HL-60 (cell line): ENCODE results near the gene NHP2.

Source experiments
- POLR2AphosphoS5 ChIP-seq: IDR thresholded peaks from 2 replicates; pipeline ENCODE4 v1.6.1; 2012; ENCODE audit warnings: low read depth
- SPI1 ChIP-seq: IDR thresholded peaks from 2 replicates; pipeline ENCODE4 v1.6.1; 2012; ENCODE audit warnings: low read depth, mild to moderate bottlenecking, borderline replicate concordance
- TF ChIP-seq, protein P1 (sequence below): IDR thresholded peaks from one replicate; pipeline ENCODE4 v1.5.1; 2011; ENCODE audit warnings: low read length, control low read depth, inconsistent platforms; ENCODE audit not compliant: insufficient read depth
- TF ChIP-seq, protein P2 (sequence below): IDR thresholded peaks from 2 replicates; pipeline ENCODE4 v1.6.1; 2012; ENCODE audit warnings: low read depth; ENCODE audit not compliant: insufficient replicate concordance

- TF ChIP-seq, protein P1, sequence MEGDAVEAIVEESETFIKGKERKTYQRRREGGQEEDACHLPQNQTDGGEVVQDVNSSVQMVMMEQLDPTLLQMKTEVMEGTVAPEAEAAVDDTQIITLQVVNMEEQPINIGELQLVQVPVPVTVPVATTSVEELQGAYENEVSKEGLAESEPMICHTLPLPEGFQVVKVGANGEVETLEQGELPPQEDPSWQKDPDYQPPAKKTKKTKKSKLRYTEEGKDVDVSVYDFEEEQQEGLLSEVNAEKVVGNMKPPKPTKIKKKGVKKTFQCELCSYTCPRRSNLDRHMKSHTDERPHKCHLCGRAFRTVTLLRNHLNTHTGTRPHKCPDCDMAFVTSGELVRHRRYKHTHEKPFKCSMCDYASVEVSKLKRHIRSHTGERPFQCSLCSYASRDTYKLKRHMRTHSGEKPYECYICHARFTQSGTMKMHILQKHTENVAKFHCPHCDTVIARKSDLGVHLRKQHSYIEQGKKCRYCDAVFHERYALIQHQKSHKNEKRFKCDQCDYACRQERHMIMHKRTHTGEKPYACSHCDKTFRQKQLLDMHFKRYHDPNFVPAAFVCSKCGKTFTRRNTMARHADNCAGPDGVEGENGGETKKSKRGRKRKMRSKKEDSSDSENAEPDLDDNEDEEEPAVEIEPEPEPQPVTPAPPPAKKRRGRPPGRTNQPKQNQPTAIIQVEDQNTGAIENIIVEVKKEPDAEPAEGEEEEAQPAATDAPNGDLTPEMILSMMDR, result no peak
- TF ChIP-seq, protein P2, sequence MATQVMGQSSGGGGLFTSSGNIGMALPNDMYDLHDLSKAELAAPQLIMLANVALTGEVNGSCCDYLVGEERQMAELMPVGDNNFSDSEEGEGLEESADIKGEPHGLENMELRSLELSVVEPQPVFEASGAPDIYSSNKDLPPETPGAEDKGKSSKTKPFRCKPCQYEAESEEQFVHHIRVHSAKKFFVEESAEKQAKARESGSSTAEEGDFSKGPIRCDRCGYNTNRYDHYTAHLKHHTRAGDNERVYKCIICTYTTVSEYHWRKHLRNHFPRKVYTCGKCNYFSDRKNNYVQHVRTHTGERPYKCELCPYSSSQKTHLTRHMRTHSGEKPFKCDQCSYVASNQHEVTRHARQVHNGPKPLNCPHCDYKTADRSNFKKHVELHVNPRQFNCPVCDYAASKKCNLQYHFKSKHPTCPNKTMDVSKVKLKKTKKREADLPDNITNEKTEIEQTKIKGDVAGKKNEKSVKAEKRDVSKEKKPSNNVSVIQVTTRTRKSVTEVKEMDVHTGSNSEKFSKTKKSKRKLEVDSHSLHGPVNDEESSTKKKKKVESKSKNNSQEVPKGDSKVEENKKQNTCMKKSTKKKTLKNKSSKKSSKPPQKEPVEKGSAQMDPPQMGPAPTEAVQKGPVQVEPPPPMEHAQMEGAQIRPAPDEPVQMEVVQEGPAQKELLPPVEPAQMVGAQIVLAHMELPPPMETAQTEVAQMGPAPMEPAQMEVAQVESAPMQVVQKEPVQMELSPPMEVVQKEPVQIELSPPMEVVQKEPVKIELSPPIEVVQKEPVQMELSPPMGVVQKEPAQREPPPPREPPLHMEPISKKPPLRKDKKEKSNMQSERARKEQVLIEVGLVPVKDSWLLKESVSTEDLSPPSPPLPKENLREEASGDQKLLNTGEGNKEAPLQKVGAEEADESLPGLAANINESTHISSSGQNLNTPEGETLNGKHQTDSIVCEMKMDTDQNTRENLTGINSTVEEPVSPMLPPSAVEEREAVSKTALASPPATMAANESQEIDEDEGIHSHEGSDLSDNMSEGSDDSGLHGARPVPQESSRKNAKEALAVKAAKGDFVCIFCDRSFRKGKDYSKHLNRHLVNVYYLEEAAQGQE, result no peak
- TF ChIP-seq POLR2AphosphoS5 (no peak), SPI1 (no peak)
Measured at GRCh38 chr5:178176791-178177190, 23.1 kb upstream of the NHP2 start.
